ENCODE measurements around the gene ANKRD65.
"Not testable (repeated sequence)": the region's sequence is repeated elsewhere in the genome, so short reads cannot be mapped to it uniquely, and the experiment has no call there.

The ANKRD65 gene

DNA sequence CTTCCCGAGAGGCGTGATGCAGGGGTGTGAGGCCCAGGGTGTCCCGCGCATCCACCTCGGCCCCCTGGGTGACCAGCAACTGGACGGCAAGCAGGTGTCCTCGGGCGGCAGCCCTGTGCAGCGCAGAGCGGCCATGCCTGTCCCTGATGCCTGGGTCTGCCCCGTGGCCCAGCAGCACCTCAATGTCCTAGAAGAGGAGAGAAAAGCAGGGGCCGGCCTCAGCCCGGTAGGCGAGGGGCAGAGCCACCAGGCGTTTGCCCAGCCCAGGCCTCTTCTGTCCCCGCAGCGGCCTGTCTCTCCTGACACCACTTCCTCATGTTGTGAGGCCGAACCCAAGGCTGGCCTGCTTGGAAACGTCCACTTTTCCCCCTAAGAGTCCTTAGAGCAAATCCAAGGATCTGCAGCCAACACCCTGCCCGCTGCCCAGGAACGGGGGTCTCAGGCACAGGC lies 1.7 kb downstream of the ANKRD65 start:
- TF ChIP-seq TAF1 (IDR thresholded peaks at IDR 0.05; ENCODE audit: low read depth, low read length) = no peak
- TF ChIP-seq POLR2A (IDR thresholded peaks at IDR 0.05; ENCODE audit: low read depth, low read length) = no peak
- DNase-seq (ENCODE audit: insufficient read length, low spot score) (no peak), FAIRE-seq (no peak)

GRCh38 chr1:1418464-1419362 lies 2.4 kb downstream of the ANKRD65 start:
- FAIRE-seq (peak; percentile 69), DNase-seq (ENCODE audit: insufficient read length, low spot score) (peak; percentile 43)
- no peak for TF ChIP-seq PAX5 (IDR thresholded peaks at IDR 0.05; ENCODE audit: insufficient read depth, low read length, severe bottlenecking)
- TF ChIP-seq TAF1 (IDR thresholded peaks at IDR 0.05; ENCODE audit: low read depth, low read length) = no peak
- TF ChIP-seq POLR2A (IDR thresholded peaks at IDR 0.05; ENCODE audit: low read depth, low read length) = no peak
- no peak for TF ChIP-seq POLR2AphosphoS5 (IDR thresholded peaks at IDR 0.05; ENCODE audit: low read depth, low read length)
- TF ChIP-seq POU2F2 (IDR thresholded peaks at IDR 0.05; ENCODE audit: low read depth, low read length) = no peak
- no peak for TF ChIP-seq SPI1 (IDR thresholded peaks at IDR 0.05; ENCODE audit: low read depth, low read length)

GRCh38 chr1:1417825-1418463 lies 3.1 kb downstream of the ANKRD65 start:
- TF ChIP-seq POU2F2 (IDR thresholded peaks at IDR 0.05; ENCODE audit: low read depth, low read length) = peak; percentile 66; the same call in 1 of the 2 replicates
- DNase-seq (ENCODE audit: insufficient read length, low spot score) = not testable (repeated sequence)
- peak; percentile 84 for FAIRE-seq

- FAIRE-seq; DNase-seq (ENCODE audit: insufficient read length, low spot score): not testable (repeated sequence)
Observed at GRCh38 chr1:1417396-1417795, 3.7 kb downstream of the ANKRD65 start.

DNA sequence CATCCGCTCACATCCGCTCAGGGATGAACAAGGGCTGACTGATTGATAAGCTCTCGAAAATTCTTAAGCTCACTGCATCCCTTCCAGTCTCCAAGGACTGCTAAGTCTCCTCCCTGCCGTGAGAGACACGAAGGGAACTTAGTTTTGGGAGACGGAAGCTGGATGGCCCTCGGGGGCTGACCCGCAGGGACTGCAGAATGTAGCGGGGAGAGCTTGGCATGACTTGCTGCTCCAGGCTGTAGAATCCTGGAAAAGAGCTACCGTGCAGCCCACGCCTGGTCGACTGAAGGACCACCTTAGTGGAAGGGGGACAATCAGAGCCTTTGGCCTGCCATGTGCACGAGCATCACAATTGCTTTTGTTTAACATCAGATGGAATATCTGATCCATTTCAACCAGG lies 5.3 kb downstream of the ANKRD65 start:
- TF ChIP-seq POLR2A (IDR thresholded peaks at IDR 0.05; ENCODE audit: low read depth, low read length) (no peak), POU2F2 (IDR thresholded peaks at IDR 0.05; ENCODE audit: low read depth, low read length) (no peak), PAX5 (IDR thresholded peaks at IDR 0.05; ENCODE audit: insufficient read depth, low read length, severe bottlenecking) (no peak), SPI1 (IDR thresholded peaks at IDR 0.05; ENCODE audit: low read depth, low read length) (no peak), POLR2AphosphoS5 (IDR thresholded peaks at IDR 0.05; ENCODE audit: low read depth, low read length) (no peak), TAF1 (IDR thresholded peaks at IDR 0.05; ENCODE audit: low read depth, low read length) (no peak)
- FAIRE-seq (peak; percentile 38), DNase-seq (ENCODE audit: insufficient read length, low spot score) (no peak)

- not testable (repeated sequence) for DNase-seq (ENCODE audit: insufficient read length, low spot score); FAIRE-seq
Observed at GRCh38 chr1:1412311-1412902, 8.7 kb downstream of the ANKRD65 start.

- FAIRE-seq (no peak), DNase-seq (ENCODE audit: insufficient read length, low spot score) (no peak)
- no peak for TF ChIP-seq SPI1 (IDR thresholded peaks at IDR 0.05; ENCODE audit: low read depth, low read length)
- 0 out of 2 replicates have a peak, but pooled peaks have one; percentile 26 for TF ChIP-seq POLR2AphosphoS5 (IDR thresholded peaks at IDR 0.05; ENCODE audit: low read depth, low read length)
Observed at GRCh38 chr1:1411626-1412025, 9.4 kb downstream of the ANKRD65 start.

DNA sequence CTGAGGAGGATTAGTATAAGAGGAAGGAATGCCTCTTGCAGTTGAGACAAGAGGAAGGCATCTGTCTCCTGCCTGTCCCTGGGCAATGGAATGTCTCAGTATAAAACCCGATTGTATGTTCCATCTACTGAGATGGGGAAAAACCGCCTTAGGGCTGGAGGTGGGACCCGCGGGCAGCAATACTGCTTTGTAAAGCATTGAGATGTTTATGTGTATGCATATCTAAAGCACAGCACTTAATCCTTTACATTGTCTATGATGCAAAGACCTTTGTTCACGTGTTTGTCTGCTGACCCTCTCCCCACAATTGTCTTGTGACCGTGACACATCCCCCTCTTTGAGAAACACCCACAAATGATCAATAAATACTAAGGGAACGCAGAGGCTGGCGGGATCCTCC lies 10.8 kb downstream of the ANKRD65 start:
- DNase-seq (ENCODE audit: insufficient read length, low spot score); FAIRE-seq: not testable (repeated sequence)

- FAIRE-seq (peak; percentile 13), DNase-seq (ENCODE audit: insufficient read length, low spot score) (no peak)
- no peak for TF ChIP-seq POLR2AphosphoS5 (IDR thresholded peaks at IDR 0.05; ENCODE audit: low read depth, low read length)
- no peak for TF ChIP-seq TAF1 (IDR thresholded peaks at IDR 0.05; ENCODE audit: low read depth, low read length)
- TF ChIP-seq POU2F2 (IDR thresholded peaks at IDR 0.05; ENCODE audit: low read depth, low read length) = no peak
- peak; percentile 84 for TF ChIP-seq PAX5 (IDR thresholded peaks at IDR 0.05; ENCODE audit: insufficient read depth, low read length, severe bottlenecking)
- no peak for TF ChIP-seq SPI1 (IDR thresholded peaks at IDR 0.05; ENCODE audit: low read depth, low read length)
Observed at GRCh38 chr1:1407636-1408318, 13.3 kb downstream of the ANKRD65 start.

DNA sequence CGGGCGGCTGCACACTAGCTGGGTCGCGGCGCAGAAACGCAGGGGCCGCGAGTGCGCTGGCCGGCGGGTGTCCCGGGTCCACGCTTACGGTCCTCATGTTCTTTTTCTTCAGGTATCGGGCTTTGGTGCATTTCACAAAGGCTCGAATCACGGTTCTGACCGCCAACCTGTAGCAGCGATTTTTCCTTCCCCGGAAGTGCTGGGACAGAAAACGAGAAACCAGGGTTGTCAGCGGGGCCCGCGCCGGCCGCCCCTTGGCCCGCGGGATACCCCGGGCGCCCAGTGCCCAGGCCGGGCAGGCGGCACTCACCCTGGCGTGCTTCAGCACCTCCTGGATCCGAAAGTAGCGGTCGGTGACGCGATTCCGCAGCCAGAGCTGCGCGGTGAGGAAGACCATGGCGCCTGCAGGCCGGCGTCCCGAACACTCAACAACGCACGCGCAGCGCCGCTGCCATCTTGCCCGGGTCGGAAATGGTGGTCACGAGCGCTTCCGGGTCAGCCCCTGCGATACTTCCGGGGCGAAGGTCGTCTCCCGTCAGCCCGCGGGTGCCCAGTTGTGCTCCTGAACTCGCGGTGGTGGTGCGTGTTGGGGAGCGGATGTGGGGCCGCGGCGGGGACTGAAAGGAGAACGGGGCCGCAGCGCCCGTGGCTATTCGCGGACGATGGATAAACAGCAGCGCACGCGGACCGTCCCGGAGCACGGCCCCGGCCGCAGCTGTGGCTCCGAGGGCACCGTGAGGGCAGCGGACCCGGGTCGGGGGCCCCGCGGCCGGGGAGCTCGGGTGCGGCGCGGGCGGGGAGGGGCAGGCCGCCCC lies 14.0 kb downstream of the ANKRD65 start, which contains the start of gene MRPL20:
TSS of gene MRPL20 (minus strand) at position 473 of the 815 bp plus-strand sequence. CDS start at position 397, 76 bp downstream.
- DNase-seq (ENCODE audit: insufficient read length, low spot score) = peak; percentile 99
- TF ChIP-seq SPI1 (IDR thresholded peaks at IDR 0.05; ENCODE audit: low read depth, low read length) = peak; percentile 5; the same call in 1 of the 2 replicates
- TF ChIP-seq POLR2AphosphoS5 (IDR thresholded peaks at IDR 0.05; ENCODE audit: low read depth, low read length) = peak; percentile 96
- TF ChIP-seq TAF1 (IDR thresholded peaks at IDR 0.05; ENCODE audit: low read depth, low read length) = peak; percentile 96
- TF ChIP-seq POLR2A (IDR thresholded peaks at IDR 0.05; ENCODE audit: low read depth, low read length) = peak; percentile 94
- TF ChIP-seq PAX5 (IDR thresholded peaks at IDR 0.05; ENCODE audit: insufficient read depth, low read length, severe bottlenecking) = no peak
- peak; percentile 57 for TF ChIP-seq POU2F2 (IDR thresholded peaks at IDR 0.05; ENCODE audit: low read depth, low read length)
- FAIRE-seq = peak; percentile 98

Measured in GM12891 (cell line).